HG03064 (cell line): ENCODE results near the gene CTSS.
"Not testable (repeated sequence)": the region's sequence is repeated elsewhere in the genome, so short reads cannot be mapped to it uniquely, and the experiment has no call there.

ENCODE experiments used
- ATAC-seq: cut with Tn5 transposase; IDR thresholded peaks from one replicate; pipeline ENCODE4 v1.9.1; 2021; ENCODE audit warnings: low read depth; ENCODE audit not compliant: unreplicated experiment

The CTSS gene

GRCh38 chr1:150775931-150776505 lies 10.4 kb upstream of the CTSS start:
- ATAC-seq, result not testable (repeated sequence)

GRCh38 chr1:150775276-150775675 lies 9.7 kb upstream of the CTSS start:
- no peak for ATAC-seq

GRCh38 chr1:150772326-150772725 lies 6.7 kb upstream of the CTSS start:
- no peak for ATAC-seq

- not testable (repeated sequence) for ATAC-seq
Measured at GRCh38 chr1:150767704-150768103, 2.1 kb upstream of the CTSS start.

GRCh38 chr1:150765977-150766301 lies 361 bp upstream of the CTSS start:
- peak; percentile 9 for ATAC-seq

GRCh38 chr1:150764617-150765101 lies 919 bp downstream of the CTSS start:
- no peak for ATAC-seq

GRCh38 chr1:150763018-150763417 lies 2.6 kb downstream of the CTSS start:
- ATAC-seq, result no peak

- ATAC-seq, result no peak
Measured at GRCh38 chr1:150762552-150762951, 3.0 kb downstream of the CTSS start.

GRCh38 chr1:150761801-150762200 lies 3.8 kb downstream of the CTSS start:
- ATAC-seq, result no peak

GRCh38 chr1:150760013-150760412 lies 5.6 kb downstream of the CTSS start:
- ATAC-seq, result no peak

- ATAC-seq, result no peak
Measured at GRCh38 chr1:150753416-150753815, 12.2 kb downstream of the CTSS start.

GRCh38 chr1:150751443-150751842 lies 14.1 kb downstream of the CTSS start:
- ATAC-seq, result no peak

GRCh38 chr1:150749720-150750311 lies 15.8 kb downstream of the CTSS start:
- ATAC-seq, result no peak

- no peak for ATAC-seq
Measured at GRCh38 chr1:150748878-150749719, 16.5 kb downstream of the CTSS start.

GRCh38 chr1:150730130-150730721 lies 35.4 kb downstream of the CTSS start:
- ATAC-seq, result no peak

GRCh38 chr1:150724336-150724735 lies 41.2 kb downstream of the CTSS start:
- no peak for ATAC-seq

- ATAC-seq, result no peak
Measured at GRCh38 chr1:150720703-150721102, 44.9 kb downstream of the CTSS start, which contains the start of gene HORMAD1. TSS of gene HORMAD1 (minus strand) at chr1:150720895. CDS start at chr1:150719505, 1,390 bp downstream.

- no peak for ATAC-seq
Measured at GRCh38 chr1:150720098-150720497, 45.5 kb downstream of the CTSS start.

GRCh38 chr1:150718225-150718891 lies 47.2 kb downstream of the CTSS start:
- no peak for ATAC-seq

GRCh38 chr1:150709031-150709430 lies 56.5 kb downstream of the CTSS start:
- ATAC-seq, result not testable (repeated sequence)

GRCh38 chr1:150708595-150708994 lies 57.0 kb downstream of the CTSS start:
- no peak for ATAC-seq
